Left lung (tissue), 10 donors: ENCODE results near the gene PRAC2. TPM values are rescaled to one million over a fixed set of nuclear protein-coding genes. Genes with fewer than 3 reads are reported as not detected.

ENCODE experiments used
- ATAC-seq: fragments of 200-7000 bp; cut with Tn5 transposase; one replicate; pipeline ENCODE4 v1.9.1; 2020; ENCODE audit warnings: moderate library complexity
- DNase-seq, 4 donors: peaks; one replicate each; pipeline ENCODE4 v3.0.0-alpha.2; 2013 to 2020
- H3K27ac ChIP-seq, 2 donors: fragments of 200-600 bp; sonication (generic) in 1 of 2; one replicate each; pipeline versions ENCODE4 v1.5.0 to v1.8.0; 2020 to 2021
- H3K27me3 ChIP-seq, 2 donors: fragments of 200-600 bp; sonication (generic) in 1 of 2; one replicate each; pipeline versions ENCODE4 v1.5.0 to v1.8.0; 2020 to 2021
- H3K36me3 ChIP-seq, 2 donors: fragments of 200-600 bp; sonication (generic) in 1 of 2; one replicate each; pipeline versions ENCODE4 v1.5.0 to v1.8.0; 2020 to 2021
- H3K4me1 ChIP-seq, 2 donors: fragments of 200-600 bp; one replicate each; pipeline ENCODE4 v1.8.0; 2021
- H3K4me3 ChIP-seq, 2 donors: fragments of 200-600 bp; sonication (generic) in 1 of 2; one replicate each; pipeline versions ENCODE4 v1.5.0 to v1.8.0; 2020 to 2021; ENCODE audit warnings: mild to moderate bottlenecking in 1 of 2
- H3K9me3 ChIP-seq, 2 donors: fragments of 200-600 bp; sonication (generic) in 1 of 2; one replicate each; pipeline versions ENCODE4 v1.5.0 to v1.8.0; 2020 to 2021
- CTCF ChIP-seq, 2 donors: fragments of 200-600 bp; sonication (generic) in 1 of 2; IDR thresholded peaks; one replicate each; pipeline versions ENCODE4 v1.5.0 to v1.8.0; 2021; ENCODE audit warnings: antibody characterized with exemption in 2 of 2
- intact Hi-C, 2 donors: fragments of 100-400 bp; cut with DNase I; formaldehyde crosslinking; loops; one replicate each; pipeline versions ENCODE4 v1.11.2 to v1.14.2; 2022
- polyA plus RNA-seq, 6 donors: library from polyadenylated mRNA; unstranded; fragments of 120-200 nt; gene quantifications; one replicate each; pipeline ENCODE4 v1.2.1, GENCODE V29; 2013; ENCODE audit not compliant: insufficient read length in 6 of 6
- total RNA-seq, 2 donors: library from RNA; stranded (reverse); fragmentation: NEBNext Ultra II Directional; extraction: Animal tissue kit (Norgen Biotek cat#: 25700); gene quantifications; one replicate each; pipeline ENCODE4 v1.2.1, GENCODE V29; 2021
- donor health status: DM: no; HTN: yes; CAD: no.
- donor health status: DM: no; HTN: no; CAD: no.

The PRAC2 gene
- total and polyA plus RNA-seq, 8 donors: not detected

- DNase-seq (no peak), ATAC-seq (no peak)
- Histone ChIP-seq H3K4me3 (no peak overlapping the region), H3K27ac (no peak overlapping the region), H3K27me3 (peaks cover 87 to 100% of the 10 kb centered on the region in 2 donors), H3K36me3 (no peaks in the 10 kb centered on the region), H3K9me3 (no peaks in the 10 kb centered on the region), H3K4me1 (peaks cover 0 to 17% of the 10 kb centered on the region in 2 donors)
- intact Hi-C loops: no loop called here
- no peak for TF ChIP-seq CTCF (IDR thresholded peaks at IDR 0.05)
These were observed 31.0 kb downstream of the PRAC2 start for GRCh38 chr17:48753794-48754499.

GRCh38 chr17:48754500-48755261 lies 31.7 kb downstream of the PRAC2 start:
- TF ChIP-seq CTCF (IDR thresholded peaks at IDR 0.05): no peak
- H3K27me3 ChIP-seq: peaks cover 85 to 100% of the 10 kb centered on the region in 2 donors
- H3K4me1 ChIP-seq: peaks cover 0 to 17% of the 10 kb centered on the region in 2 donors
- no peak overlapping the region for H3K4me3 ChIP-seq
- intact Hi-C loops: no loop called here
- DNase-seq (no peak), ATAC-seq (no peak)
- H3K27ac ChIP-seq: no peak overlapping the region
- H3K9me3 ChIP-seq: no peaks in the 10 kb centered on the region
- H3K36me3 ChIP-seq: no peaks in the 10 kb centered on the region

GRCh38 chr17:48755356-48755755 lies 32.4 kb downstream of the PRAC2 start:
- no peaks in the 10 kb centered on the region for H3K9me3 ChIP-seq
- intact Hi-C loops: no loop called here
- no peak overlapping the region for H3K4me3 ChIP-seq
- H3K27ac ChIP-seq: no peak overlapping the region
- no peaks in the 10 kb centered on the region for H3K36me3 ChIP-seq
- peaks cover 0 to 17% of the 10 kb centered on the region in 2 donors for H3K4me1 ChIP-seq
- H3K27me3 ChIP-seq: peaks cover 78 to 100% of the 10 kb centered on the region in 2 donors
- DNase-seq (no peak), ATAC-seq (no peak)
- no peak for TF ChIP-seq CTCF (IDR thresholded peaks at IDR 0.05)

GRCh38 chr17:48756830-48757251 lies 33.9 kb downstream of the PRAC2 start:
- ATAC-seq (no peak), DNase-seq (no peak)
- no peaks in the 10 kb centered on the region for H3K9me3 ChIP-seq
- no peak overlapping the region for H3K27ac ChIP-seq
- H3K4me3 ChIP-seq: no peak overlapping the region
- no peaks in the 10 kb centered on the region for H3K36me3 ChIP-seq
- intact Hi-C loops: no loop called here
- TF ChIP-seq CTCF (IDR thresholded peaks at IDR 0.05): no peak
- peaks cover 71 to 100% of the 10 kb centered on the region in 2 donors for H3K27me3 ChIP-seq
- peaks cover 0 to 17% of the 10 kb centered on the region in 2 donors for H3K4me1 ChIP-seq

GRCh38 chr17:48757524-48757961 lies 34.6 kb downstream of the PRAC2 start:
- H3K4me1 ChIP-seq: peaks cover 0 to 17% of the 10 kb centered on the region in 2 donors
- H3K27me3 ChIP-seq: peaks cover 64 to 100% of the 10 kb centered on the region in 2 donors
- intact Hi-C loops: no loop called here
- no peak for TF ChIP-seq CTCF (IDR thresholded peaks at IDR 0.05)
- H3K36me3 ChIP-seq: no peaks in the 10 kb centered on the region
- H3K4me3 ChIP-seq: no peak overlapping the region
- no peaks in the 10 kb centered on the region for H3K9me3 ChIP-seq
- no peak for ATAC-seq
- H3K27ac ChIP-seq: no peak overlapping the region
- DNase-seq: no peak
